Mesendoderm (in vitro differentiated cells): ENCODE results near the gene MINDY2.
A peak's percentile ranks its signal among the peaks of the same experiment; 100 is the strongest.

ENCODE experiments used
- DNase-seq: peaks from one replicate; pipeline ENCODE4 v3.0.0; 2013
- H2AK5ac ChIP-seq: 2 replicates; pipeline ENCODE4 v1.6.1; 2013; ENCODE audit warnings: low read length, inconsistent platforms
- H2BK120ac ChIP-seq: 2 replicates; pipeline ENCODE4 v1.6.1; 2013; ENCODE audit warnings: low read depth, mild to moderate bottlenecking, low read length, moderate library complexity, mixed read lengths
- H2BK15ac ChIP-seq: replicated peaks from 2 replicates; pipeline ENCODE4 v1.6.1; 2013; ENCODE audit warnings: low read depth, mild to moderate bottlenecking, moderate library complexity
- H2BK5ac ChIP-seq: 2 replicates; pipeline ENCODE4 v1.6.1; 2013; ENCODE audit warnings: low read length, inconsistent platforms
- H3K18ac ChIP-seq: 2 replicates; pipeline ENCODE4 v1.6.1; 2013; ENCODE audit warnings: mild to moderate bottlenecking, low read length, mixed read lengths
- H3K23ac ChIP-seq: one replicate; pipeline ENCODE4 v1.6.1; 2013; ENCODE audit warnings: low read length
- H3K27ac ChIP-seq: 2 replicates; pipeline ENCODE4 v1.5.1; 2013; ENCODE audit warnings: low read depth, mild to moderate bottlenecking, inconsistent platforms, low read length, moderate library complexity
- H3K27me3 ChIP-seq: 2 replicates; pipeline ENCODE4 v1.6.1; 2013; ENCODE audit warnings: low read length, control low read depth, mild to moderate bottlenecking, inconsistent platforms; ENCODE audit not compliant: insufficient read depth, poor library complexity
- H3K36me3 ChIP-seq: 2 replicates; pipeline ENCODE4 v1.6.1; 2013; ENCODE audit warnings: low read length, inconsistent platforms; ENCODE audit not compliant: control insufficient read depth, insufficient read depth
- H3K4ac ChIP-seq: one replicate; pipeline ENCODE4 v1.6.1; 2013; ENCODE audit warnings: low read depth, mild to moderate bottlenecking, low read length, moderate library complexity
- H3K4me1 ChIP-seq: 2 replicates; pipeline ENCODE4 v1.6.1; 2013; ENCODE audit warnings: low read depth, low read length, inconsistent platforms; ENCODE audit not compliant: control insufficient read depth
- H3K4me2 ChIP-seq: 2 replicates; pipeline ENCODE4 v1.6.1; 2013; ENCODE audit warnings: low read length
- H3K4me3 ChIP-seq: 2 replicates; pipeline ENCODE4 v1.5.1; 2013; ENCODE audit warnings: mild to moderate bottlenecking, low read length
- H3K56ac ChIP-seq: one replicate; pipeline ENCODE4 v1.6.1; 2013; ENCODE audit warnings: low read length
- H3K79me1 ChIP-seq: 2 replicates; pipeline ENCODE4 v1.6.1; 2013; ENCODE audit warnings: low read length, inconsistent platforms
- H3K79me2 ChIP-seq: 2 replicates; pipeline ENCODE4 v1.6.1; 2013; ENCODE audit warnings: mild to moderate bottlenecking, low read length; ENCODE audit not compliant: control insufficient read depth, insufficient read depth
- H3K9ac ChIP-seq: 2 replicates; pipeline ENCODE4 v1.6.1; 2013; ENCODE audit warnings: low read length, inconsistent platforms
- H4K5ac ChIP-seq: one replicate; pipeline ENCODE4 v1.6.1; 2013; ENCODE audit warnings: low read length
- H4K8ac ChIP-seq: one replicate; pipeline ENCODE4 v1.6.1; 2013; ENCODE audit warnings: low read depth, mild to moderate bottlenecking, control low read depth, low read length, moderate library complexity
- WGBS: extraction: QIAGEN DNeasy Blood & Tissue Kit; methylation state at CpG from one replicate; pipeline ENCODE4 v1.1.7; 2013; ENCODE audit warnings: low lambda C conversion rate, missing lambda C conversion rate; ENCODE audit not compliant: insufficient coverage; ENCODE audit errors: extremely low coverage; 5-methylcytosine and 5-hydroxymethylcytosine counted together

MINDY2 gene

DNA sequence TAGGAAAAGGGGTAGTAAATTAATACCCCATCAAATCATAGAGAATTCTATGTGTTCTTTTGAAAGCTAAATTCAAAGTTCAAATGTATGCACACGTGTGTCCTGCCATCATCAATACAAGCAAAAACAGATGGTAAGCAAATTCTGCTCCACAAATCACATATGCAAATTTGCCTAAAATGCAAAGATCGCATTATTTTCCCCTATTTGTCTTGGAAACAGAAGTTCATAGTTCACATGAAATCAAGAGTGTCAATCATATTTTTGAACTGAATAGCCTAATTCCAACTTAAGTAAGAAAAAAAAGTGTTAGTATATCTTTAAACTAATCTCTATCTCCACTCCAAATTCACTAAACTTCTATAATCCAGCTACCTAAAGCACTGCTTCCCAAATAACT lies 30.1 kb upstream of the MINDY2 start:
- peaks cover 1% of the 10 kb centered on the region for H3K4me1 ChIP-seq
- DNase-seq, result no peak
- H3K23ac ChIP-seq, result no peak overlapping the region
- H2BK5ac ChIP-seq, result no peak overlapping the region
- no peak overlapping the region for H3K18ac ChIP-seq
- no peak overlapping the region for H4K5ac ChIP-seq
- H3K4me3 ChIP-seq, result no peak overlapping the region
- no peak overlapping the region for H2AK5ac ChIP-seq
- no peak overlapping the region for H3K9ac ChIP-seq
- H3K79me2 ChIP-seq, result peaks cover 75% of the 10 kb centered on the region
- no peak overlapping the region for H3K4me2 ChIP-seq
- no peaks in the 10 kb centered on the region for H3K36me3 ChIP-seq
- no peak overlapping the region for H3K56ac ChIP-seq
- no peak overlapping the region for H4K8ac ChIP-seq
- H3K27me3 ChIP-seq, result no peaks in the 10 kb centered on the region
- WGBS, result no CpG with 5 or more reads among the region's 2 CpGs
- H2BK15ac ChIP-seq, result no peak overlapping the region
- H3K79me1 ChIP-seq, result peaks cover 7% of the 10 kb centered on the region
- H3K27ac ChIP-seq, result no peak overlapping the region
- H2BK120ac ChIP-seq, result no peak overlapping the region
- H3K4ac ChIP-seq, result no peak overlapping the region

DNA sequence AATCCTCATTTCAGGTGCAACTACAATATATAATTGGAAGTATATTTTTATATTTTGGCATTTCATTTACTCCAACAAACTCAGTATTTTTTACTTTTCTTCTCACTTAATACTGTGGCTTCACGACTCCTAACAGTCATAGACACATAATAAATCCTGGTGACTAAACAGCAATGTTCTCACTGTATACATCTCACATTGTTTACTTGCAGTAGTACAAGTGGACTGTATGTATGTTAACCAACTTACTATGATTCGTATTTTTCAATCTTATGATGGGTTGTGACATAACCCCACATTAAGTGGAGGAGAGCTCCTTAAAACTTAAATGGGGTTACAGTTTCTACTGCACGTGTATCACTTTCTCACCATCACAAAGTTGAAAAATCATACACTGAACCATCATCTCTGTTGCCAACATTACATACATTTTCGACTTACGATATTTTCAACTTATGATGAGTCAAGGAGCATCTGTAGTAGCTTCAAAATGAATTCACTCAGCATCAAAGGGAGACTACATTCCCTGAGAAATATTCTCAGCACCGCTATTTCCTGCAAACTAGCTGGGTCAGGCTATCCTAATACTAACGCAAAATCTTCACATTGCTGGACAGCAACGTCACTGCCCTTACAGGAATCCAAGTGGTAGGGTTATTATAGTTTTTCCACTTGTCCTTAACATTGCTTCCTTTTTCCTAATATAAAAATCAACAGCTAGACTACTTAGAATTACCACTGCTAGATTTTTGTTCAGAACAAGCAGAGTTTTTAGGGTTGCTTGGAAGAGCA lies 28.9 kb upstream of the MINDY2 start:
- no peak overlapping the region for H3K4me3 ChIP-seq
- H2BK120ac ChIP-seq, result no peak overlapping the region
- WGBS, result no CpG with 5 or more reads among the region's 8 CpGs
- no peaks in the 10 kb centered on the region for H3K27me3 ChIP-seq
- H3K56ac ChIP-seq, result no peak overlapping the region
- H2BK15ac ChIP-seq, result no peak overlapping the region
- H3K18ac ChIP-seq, result no peak overlapping the region
- no peak overlapping the region for H3K4ac ChIP-seq
- peaks cover 7% of the 10 kb centered on the region for H3K79me1 ChIP-seq
- no peak overlapping the region for H3K27ac ChIP-seq
- no peak overlapping the region for H4K5ac ChIP-seq
- no peak overlapping the region for H2BK5ac ChIP-seq
- H4K8ac ChIP-seq, result no peak overlapping the region
- no peaks in the 10 kb centered on the region for H3K4me1 ChIP-seq
- no peak overlapping the region for H3K23ac ChIP-seq
- H3K36me3 ChIP-seq, result no peaks in the 10 kb centered on the region
- peaks cover 80% of the 10 kb centered on the region for H3K79me2 ChIP-seq
- no peak overlapping the region for H3K4me2 ChIP-seq
- no peak overlapping the region for H3K9ac ChIP-seq
- DNase-seq, result no peak
- no peak overlapping the region for H2AK5ac ChIP-seq

DNA sequence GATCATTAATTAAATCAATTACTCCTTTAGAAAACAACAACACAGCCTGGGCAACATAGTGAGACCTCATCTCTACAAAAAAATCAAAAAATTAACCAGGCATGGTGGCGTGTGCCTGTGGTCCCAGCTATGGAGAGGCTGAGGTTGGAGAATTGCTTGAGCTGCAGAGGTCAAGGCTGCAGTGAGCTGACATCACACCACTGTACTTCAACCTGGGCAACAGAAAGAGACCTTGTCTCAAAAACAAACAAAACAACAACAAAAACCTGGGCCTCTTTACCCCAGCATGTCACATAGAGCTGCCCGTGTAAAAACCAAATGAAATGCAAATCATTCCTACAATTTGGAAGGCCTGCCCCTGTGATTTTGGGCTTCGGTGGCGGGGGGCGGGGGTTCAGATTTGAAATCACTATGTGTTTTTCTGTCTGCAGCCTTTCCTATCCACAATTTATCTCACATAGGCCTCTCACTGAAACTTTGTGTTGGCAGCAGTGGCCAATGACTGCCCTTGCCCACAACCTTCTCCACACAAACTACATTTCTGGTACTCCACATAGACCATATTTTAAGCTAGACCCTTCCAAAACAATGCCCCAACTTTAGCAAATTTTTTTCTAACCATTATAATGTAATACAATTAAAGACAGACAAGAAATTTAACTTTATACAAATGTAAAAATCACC lies 28.1 kb upstream of the MINDY2 start:
- no peak overlapping the region for H3K27ac ChIP-seq

DNA sequence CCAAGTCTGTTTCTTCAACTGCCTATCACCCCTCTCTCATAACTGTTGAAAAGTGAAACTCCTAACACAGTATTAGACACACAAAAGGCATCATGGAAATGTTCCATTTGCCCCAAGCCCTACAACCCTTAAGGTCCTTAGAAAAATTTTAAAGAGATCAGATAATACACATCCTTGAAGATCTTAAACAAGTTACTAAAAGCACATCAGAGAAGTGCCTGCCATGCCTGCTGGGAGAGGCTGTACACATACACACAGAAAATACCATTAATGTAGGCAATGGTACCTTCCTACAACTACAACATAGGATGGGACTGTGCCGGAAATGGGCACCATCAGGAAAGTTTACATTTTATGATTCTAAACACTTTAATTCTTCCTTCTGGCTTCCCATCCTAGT lies 24.9 kb upstream of the MINDY2 start:
- no peak overlapping the region for H3K4me3 ChIP-seq

More for the DNA sequence above, 28.1 kb upstream of the MINDY2 start:
- Histone ChIP-seq H2AK5ac (no peak overlapping the region), H3K27me3 (no peaks in the 10 kb centered on the region), H3K79me2 (peaks cover 77% of the 10 kb centered on the region), H3K4me2 (no peak overlapping the region), H3K4ac (no peak overlapping the region), H3K4me3 (no peak overlapping the region), H3K56ac (no peak overlapping the region), H3K79me1 (peaks cover 6% of the 10 kb centered on the region), H3K4me1 (no peaks in the 10 kb centered on the region), H4K8ac (no peak overlapping the region), H2BK15ac (no peak overlapping the region), H2BK120ac (no peak overlapping the region), H3K36me3 (no peaks in the 10 kb centered on the region), H3K23ac (no peak overlapping the region), H3K9ac (no peak overlapping the region), H4K5ac (no peak overlapping the region), H2BK5ac (no peak overlapping the region), H3K18ac (peak overlapping the region; percentile 12)
- WGBS, result no CpG with 5 or more reads among the region's 5 CpGs
- no peak for DNase-seq

DNA sequence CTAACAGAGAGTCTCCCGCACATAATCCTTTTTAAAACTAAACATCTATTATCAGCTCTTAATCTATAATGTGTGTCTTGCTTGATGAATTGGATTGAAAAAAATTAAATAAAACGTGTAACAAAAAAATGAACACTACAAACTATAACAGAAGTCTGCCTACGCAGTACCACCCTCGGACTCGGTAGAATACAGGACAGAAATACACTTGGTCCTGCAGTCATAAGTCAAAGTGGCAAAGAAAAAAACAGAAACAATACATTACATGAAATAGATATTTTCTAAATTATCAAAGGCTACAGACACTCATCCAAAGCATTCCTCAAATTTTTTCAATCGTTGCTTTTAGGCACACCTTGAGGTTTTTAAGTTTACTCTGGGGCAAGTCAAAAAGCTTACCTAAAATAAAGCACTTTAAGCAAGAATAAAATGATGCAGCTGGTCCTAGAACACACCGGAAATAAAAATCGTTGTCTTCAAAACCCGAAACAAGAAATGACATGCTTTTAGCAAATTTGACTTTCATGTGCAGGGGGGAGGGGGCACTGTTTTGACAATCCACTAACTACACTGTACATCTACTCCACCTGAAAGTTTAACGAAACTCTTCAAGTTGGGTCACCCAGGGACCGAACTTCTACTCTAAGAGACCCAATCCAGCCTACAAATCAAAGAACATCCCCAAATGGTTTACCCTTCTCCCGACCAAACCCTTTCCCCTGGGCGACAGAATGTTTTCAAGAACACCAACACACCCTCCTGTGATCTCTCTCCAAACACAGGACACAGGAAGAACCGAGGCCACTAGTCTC lies 22.9 kb upstream of the MINDY2 start:
- Histone ChIP-seq H2AK5ac (no peak overlapping the region), H3K79me2 (peaks cover 42% of the 10 kb centered on the region), H3K56ac (peak overlapping the region; percentile 99), H3K27me3 (no peaks in the 10 kb centered on the region), H2BK15ac (no peak overlapping the region), H4K8ac (no peak overlapping the region), H2BK5ac (no peak overlapping the region), H3K27ac (peak overlapping the region; percentile 97), H3K4me3 (peak overlapping the region; percentile 69), H3K4me1 (no peaks in the 10 kb centered on the region), H3K23ac (no peak overlapping the region), H3K18ac (no peak overlapping the region), H3K79me1 (peaks cover 2% of the 10 kb centered on the region), H3K4ac (no peak overlapping the region), H2BK120ac (no peak overlapping the region), H4K5ac (no peak overlapping the region), H3K4me2 (peak overlapping the region; percentile 77), H3K36me3 (no peaks in the 10 kb centered on the region), H3K9ac (peak overlapping the region; percentile 94)
- DNase-seq, result no peak
- WGBS, result no CpG with 5 or more reads among the region's 14 CpGs

More for the DNA sequence above, 24.9 kb upstream of the MINDY2 start:
- Histone ChIP-seq H4K5ac (no peak overlapping the region), H2BK5ac (no peak overlapping the region), H3K36me3 (no peaks in the 10 kb centered on the region), H3K9ac (no peak overlapping the region), H3K4me2 (no peak overlapping the region), H3K18ac (no peak overlapping the region), H3K4ac (no peak overlapping the region), H3K4me1 (no peaks in the 10 kb centered on the region), H3K79me2 (peaks cover 63% of the 10 kb centered on the region), H3K79me1 (peaks cover 4% of the 10 kb centered on the region), H2BK15ac (no peak overlapping the region), H2AK5ac (no peak overlapping the region), H3K56ac (no peak overlapping the region), H3K27ac (no peak overlapping the region), H4K8ac (no peak overlapping the region), H3K23ac (no peak overlapping the region), H3K27me3 (no peaks in the 10 kb centered on the region), H2BK120ac (no peak overlapping the region)
- no peak for DNase-seq
- no CpG with 5 or more reads among the region's 1 CpG for WGBS
